Adrenal gland (tissue), 12 donors: ENCODE results near the gene CKM. TPM values are rescaled to one million over a fixed set of nuclear protein-coding genes. Genes with fewer than 3 reads are reported as not detected.

ENCODE experiments used
- DNase-seq, 7 donors: peaks; one replicate each; pipeline ENCODE4 v3.0.0-alpha.2; 2019 to 2020
- H3K27ac ChIP-seq, 5 donors: fragments of 200-600 bp; sonication (generic) in 4 of 5; 1 replicate in 3 of 5; 2 replicates in 2 of 5; pipeline versions ENCODE4 v1.5.1 to v1.8.0; 2016 to 2020; ENCODE audit warnings: mild to moderate bottlenecking in 1 of 5
- H3K27me3 ChIP-seq: fragments of 200-600 bp; 2 replicates; pipeline ENCODE4 v1.8.0; 2021
- H3K36me3 ChIP-seq, 2 donors: fragments of 200-600 bp; replicated peaks in 1 of 2; 1 replicate in 1 of 2; 2 replicates in 1 of 2; pipeline versions ENCODE4 v1.5.1 to v1.8.0; 2018 to 2022
- H3K4me1 ChIP-seq, 2 donors: fragments of 200-600 bp; replicated peaks in 1 of 2; 1 replicate in 1 of 2; 2 replicates in 1 of 2; pipeline versions ENCODE4 v1.5.1 to v1.8.0; 2018 to 2021
- H3K4me3 ChIP-seq, 4 donors: fragments of 200-600 bp; sonication (generic) in 3 of 4; one replicate each; pipeline ENCODE4 v1.5.1; 2016 to 2018
- H3K9me3 ChIP-seq, 3 donors: fragments of 200-600 bp; sonication (generic) in 1 of 3; replicated peaks in 1 of 3; 1 replicate in 2 of 3; 2 replicates in 1 of 3; pipeline versions ENCODE4 v1.5.1 to v1.8.0; 2016 to 2021
- CTCF ChIP-seq, 6 experiments: fragments of 450-650 bp in 4 of 6; fragments of 200-600 bp in 2 of 6; sonication (generic) in 1 of 6; IDR thresholded peaks; 1 replicate in 5 of 6; 2 replicates in 1 of 6; pipeline versions ENCODE4 v1.5.1 to v1.8.0; 2016 to 2021; ENCODE audit warnings: antibody characterized with exemption in 6 of 6, mild to moderate bottlenecking in 2 of 6, moderate library complexity in 1 of 6
- POLR2A ChIP-seq, 2 donors: fragments of 450-650 bp; IDR thresholded peaks; one replicate each; pipeline ENCODE4 v1.6.1; 2017; ENCODE audit warnings: antibody characterized with exemption in 2 of 2, mild to moderate bottlenecking in 2 of 2, moderate library complexity in 1 of 2
- WGBS, 4 donors: extraction: QIAGEN DNeasy Blood & Tissue Kit in 2 of 4; methylation state at CpG; one replicate each; pipeline versions ENCODE4 v1.1.5 to v1.1.7; 2013 to 2017; 5-methylcytosine and 5-hydroxymethylcytosine counted together
- intact Hi-C, 2 donors: fragments of 100-400 bp; cut with DNase I; formaldehyde crosslinking; loops; one replicate each; pipeline versions ENCODE4 v1.14.1 to v1.15.0; 2022 to 2023
- polyA plus RNA-seq, 3 donors: library from polyadenylated mRNA; stranded (reverse); fragments of 200-250 nt in 2 of 3; fragments of 350-450 nt in 1 of 3; fragmentation: Illumina TruSeq in 1 of 3; extraction: RNeasy Lipid Tissue Mini Kit (QIAGEN cat#74804) in 1 of 3; gene quantifications; one replicate each; pipeline ENCODE4 v1.2.3, GENCODE V29; 2013 to 2014
- total RNA-seq, 9 donors: library from RNA; depleted of rRNA in 4 of 9; stranded (reverse); fragments of >200 nt in 4 of 9; fragments of 120-200 nt in 1 of 9; fragmentation: NEBNext Ultra II Directional in 1 of 9; extraction: Animal tissue kit (Norgen Biotek cat#: 25700) in 1 of 9; gene quantifications; one replicate each; pipeline versions ENCODE4 v1.1.0 to v1.2.4, GENCODE V29; 2013 to 2023
- donor health status: healthy with polysubstance abuse.
- donor health status: Bipolar disorder and iron deficiency.
- donor health status: DM: yes; HTN: yes; CAD: no.
- donor health status: DM: no; HTN: no; CAD: no.
- donor health status: DM: no; HTN: no; CAD: no.
- donor health status: DM: yes; HTN: yes; CAD: no.

CKM gene
- total and polyA plus RNA-seq, 12 donors = 0.33 to 51.3 (median 1.4) TPM; not detected in 6

DNA sequence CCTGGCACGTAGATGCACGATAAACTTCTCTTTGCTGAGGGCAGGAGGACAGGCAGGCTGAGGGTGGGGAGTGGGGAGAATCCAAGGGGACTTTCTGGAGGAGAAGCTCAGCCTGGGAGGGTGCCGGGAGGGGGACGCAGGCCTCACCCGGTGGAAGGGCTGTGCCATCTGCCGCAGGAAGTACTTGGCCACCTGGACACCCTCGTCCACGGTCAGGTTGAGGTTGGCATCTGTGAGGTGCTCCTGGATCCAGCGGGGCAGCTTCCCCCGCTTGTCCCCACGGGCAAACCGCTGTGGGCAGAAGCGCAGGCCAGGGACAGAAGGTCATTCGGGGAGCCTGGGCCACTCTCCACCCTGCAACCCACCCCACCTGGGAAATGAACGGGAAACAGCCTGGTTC is 29.4 kb upstream of the CKM start:
- TF ChIP-seq POLR2A (IDR thresholded peaks at IDR 0.05) = no peak
- TF ChIP-seq CTCF (IDR thresholded peaks at IDR 0.05) = no peak
- Histone ChIP-seq H3K9me3 (no peaks in the 10 kb centered on the region), H3K27ac (no peak overlapping the region), H3K27me3 (no peaks in the 10 kb centered on the region), H3K4me3 (no peak overlapping the region), H3K36me3 (peaks cover 0 to 28% of the 10 kb centered on the region in 2 donors), H3K4me1 (no peaks in the 10 kb centered on the region)
- intact Hi-C loops = loop anchor here in 1 of 2 donors (10.0 kb wide), 1 partner anchor 337 kb away; no protein-coding TSS in a partner anchor
- 88 to 97% (median 92%) methylated on average over 4 to 15 of the region's 15 CpGs for WGBS, 4 donors
- DNase-seq = no peak

- DNase-seq = no peak
- Histone ChIP-seq H3K9me3 (no peaks in the 10 kb centered on the region), H3K27me3 (peaks cover under 1% of the 10 kb centered on the region), H3K4me3 (no peak overlapping the region), H3K4me1 (no peaks in the 10 kb centered on the region), H3K36me3 (peaks cover 0 to 24% of the 10 kb centered on the region in 2 donors), H3K27ac (no peak overlapping the region)
- intact Hi-C loops = loop anchor here in 1 of 2 donors (10.0 kb wide), 1 partner anchor 337 kb away; no protein-coding TSS in a partner anchor
- 74 to 85% (median 81%) methylated on average over 11 to 13 of the region's 13 CpGs for whole genome bisulfite sequencing, 4 donors
- TF ChIP-seq CTCF (IDR thresholded peaks at IDR 0.05) (no peak), POLR2A (IDR thresholded peaks at IDR 0.05) (no peak)
Measured at GRCh38 chr19:45351401-45351952, 28.8 kb upstream of the CKM start.

DNA sequence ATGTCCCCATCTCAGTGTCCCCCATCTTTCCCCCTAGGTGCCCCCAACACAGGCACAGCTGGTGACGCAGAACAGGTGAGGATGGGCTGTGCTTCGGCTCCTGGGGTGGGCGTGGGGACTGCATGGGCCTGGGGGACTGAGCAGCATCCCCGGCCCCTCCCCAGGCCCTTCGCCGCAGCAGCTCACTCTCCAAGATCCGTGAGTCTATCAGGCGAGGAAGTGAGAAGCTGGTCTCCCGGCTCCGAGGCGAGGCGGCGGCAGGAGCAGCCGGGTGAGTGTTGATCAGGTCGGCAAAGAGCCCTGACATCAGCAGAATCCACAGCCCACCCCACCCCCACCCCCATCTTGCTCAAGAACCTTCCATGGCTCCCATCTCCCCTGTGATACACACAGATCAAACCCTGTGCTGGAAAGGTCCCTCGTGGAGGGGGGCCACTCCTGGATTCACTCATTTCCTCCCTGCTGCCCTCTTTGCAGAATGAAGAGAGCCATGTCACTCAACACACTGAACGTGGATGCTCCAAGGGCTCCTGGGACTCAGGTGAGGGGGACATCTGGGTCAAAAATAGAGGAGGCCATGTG is 27.9 kb upstream of the CKM start:
- TF ChIP-seq CTCF (IDR thresholded peaks at IDR 0.05) (no peak), POLR2A (IDR thresholded peaks at IDR 0.05) (no peak)
- intact Hi-C loops = loop anchor here in 1 of 2 donors (10.0 kb wide), 1 partner anchor 336 kb away; no protein-coding TSS in a partner anchor
- peaks cover 0 to 24% of the 10 kb centered on the region in 2 donors for H3K36me3 ChIP-seq
- no peaks in the 10 kb centered on the region for H3K4me1 ChIP-seq
- H3K4me3 ChIP-seq = no peak overlapping the region
- no peaks in the 10 kb centered on the region for H3K9me3 ChIP-seq
- no peak overlapping the region for H3K27ac ChIP-seq
- WGBS, 4 donors = 88 to 97% (median 90%) methylated on average over 6 to 17 of the region's 17 CpGs
- H3K27me3 ChIP-seq = peaks cover 4% of the 10 kb centered on the region
- no peak for DNase-seq

DNA sequence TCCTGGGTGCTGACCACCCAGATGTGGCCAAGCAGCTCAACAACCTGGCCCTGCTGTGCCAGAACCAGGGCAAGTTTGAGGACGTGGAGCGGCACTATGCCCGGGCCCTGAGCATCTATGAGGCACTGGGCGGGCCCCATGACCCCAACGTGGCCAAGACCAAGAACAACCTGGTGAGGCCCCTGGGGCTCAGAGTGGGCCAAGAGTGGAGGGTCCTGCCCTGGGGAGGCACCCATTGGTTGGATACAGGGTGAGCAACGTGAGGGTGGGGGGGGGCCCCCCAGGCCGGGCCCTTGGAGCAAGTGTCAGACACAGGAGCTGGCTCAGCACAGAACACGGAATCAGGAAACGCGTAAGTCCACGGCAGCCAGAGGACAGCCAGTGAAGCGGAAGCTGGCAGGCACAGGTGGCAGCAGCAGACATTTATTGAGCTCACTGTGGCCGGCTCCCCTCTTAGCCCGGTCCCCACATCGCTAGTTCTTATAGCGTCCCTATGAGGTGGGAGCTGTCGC is 26.8 kb upstream of the CKM start:
- H3K9me3 ChIP-seq = no peaks in the 10 kb centered on the region
- WGBS, 4 donors = 87 to 89% (median 87%) methylated on average over 10 to 17 of the region's 17 CpGs
- no peak overlapping the region for H3K4me3 ChIP-seq
- no peak for DNase-seq
- no peaks in the 10 kb centered on the region for H3K4me1 ChIP-seq
- TF ChIP-seq CTCF (IDR thresholded peaks at IDR 0.05) (no peak), POLR2A (IDR thresholded peaks at IDR 0.05) (no peak)
- no peak overlapping the region for H3K27ac ChIP-seq
- intact Hi-C loops = no loop called here
- H3K27me3 ChIP-seq = peaks cover 4% of the 10 kb centered on the region
- H3K36me3 ChIP-seq = peaks cover 0 to 20% of the 10 kb centered on the region in 2 donors
